IMR-90 (cell line): ENCODE results near the gene MRGPRX2. TPM values are rescaled to one million over a fixed set of nuclear protein-coding genes. Genes with fewer than 3 reads are reported as not detected.

Experiments used
- ATAC-seq: fragments of 200-7000 bp; cut with Tn5 transposase; 2 replicates; pipeline ENCODE4 v1.9.1; 2020; ENCODE audit warnings: low read depth, mild to moderate bottlenecking, moderate library complexity
- BruUV-seq: library from RNA; stranded (reverse); fragments of 400-500 nt; replicated peaks from 2 replicates; lab custom pipeline; 2021; lab: Mats Ljungman, UMichigan
- CTCF ChIA-PET: fragments of 300-600 bp; formaldehyde crosslinking; extraction: SDS; loops from one replicate; lab custom pipeline; 2021; ENCODE audit warnings: antibody characterized with exemption; lab: Yijun Ruan, JAX
- POLR2A ChIA-PET: fragments of 300-600 bp; sonication (Branson Sonifier 250); formaldehyde crosslinking; loops from one replicate; lab custom pipeline; 2022; ENCODE audit warnings: antibody characterized with exemption; ENCODE audit not compliant: unreplicated experiment; lab: Charles Lee
- DNase-seq: peaks from one replicate; pipeline ENCODE4 v3.0.0; 2013
- H2AFZ ChIP-seq: replicated peaks from 2 replicates; pipeline ENCODE3; 2013; ENCODE audit warnings: low read length, mild to moderate bottlenecking; ENCODE audit not compliant: poor library complexity
- H2AK5ac ChIP-seq: 2 replicates; pipeline ENCODE4 v1.6.1; 2013; ENCODE audit warnings: low read depth, low read length, inconsistent platforms
- H2AK9ac ChIP-seq: replicated peaks from 2 replicates; pipeline ENCODE3; 2013; ENCODE audit warnings: mild to moderate bottlenecking, low read depth, low read length, moderate library complexity; ENCODE audit not compliant: poor library complexity
- H2BK120ac ChIP-seq: 2 replicates; pipeline ENCODE4 v1.6.1; 2013; ENCODE audit warnings: low read depth, low read length, inconsistent platforms
- H2BK15ac ChIP-seq: 3 replicates; pipeline ENCODE4 v1.6.1; 2013; ENCODE audit warnings: low read depth, low read length, inconsistent platforms
- H2BK20ac ChIP-seq: 2 replicates; pipeline ENCODE4 v1.6.1; 2013; ENCODE audit warnings: low read depth, mild to moderate bottlenecking, inconsistent platforms, low read length, moderate library complexity
- H2BK5ac ChIP-seq: 2 replicates; pipeline ENCODE4 v1.6.1; 2013; ENCODE audit warnings: mild to moderate bottlenecking, low read depth, low read length, inconsistent platforms; ENCODE audit not compliant: poor library complexity, severe bottlenecking
- H3K14ac ChIP-seq: replicated peaks from 2 replicates; pipeline ENCODE4 v1.6.1; 2013; ENCODE audit warnings: low read depth, low read length, inconsistent platforms
- H3K18ac ChIP-seq: 2 replicates; pipeline ENCODE4 v1.6.1; 2013; ENCODE audit warnings: low read depth, low read length, control low read depth
- H3K23ac ChIP-seq: 2 replicates; pipeline ENCODE4 v1.6.1; 2013; ENCODE audit warnings: low read depth, low read length, inconsistent platforms
- H3K27ac ChIP-seq: 2 replicates; pipeline ENCODE4 v1.5.1; 2013; ENCODE audit warnings: mild to moderate bottlenecking, control low read depth, low read length; ENCODE audit not compliant: insufficient read depth
- H3K27me3 ChIP-seq: 2 replicates; pipeline ENCODE4 v1.6.1; 2013; ENCODE audit warnings: low read length; ENCODE audit not compliant: control insufficient read depth, insufficient read depth
- H3K36me3 ChIP-seq: 2 replicates; pipeline ENCODE4 v1.6.1; 2013; ENCODE audit warnings: low read length, mixed read lengths; ENCODE audit not compliant: control insufficient read depth, insufficient read depth
- H3K4ac ChIP-seq: 2 replicates; pipeline ENCODE4 v1.6.1; 2013; ENCODE audit warnings: low read depth, low read length, inconsistent platforms
- H3K4me1 ChIP-seq: 2 replicates; pipeline ENCODE4 v1.6.1; 2013; ENCODE audit warnings: low read length, mixed read lengths; ENCODE audit not compliant: control insufficient read depth, insufficient read depth
- H3K4me2 ChIP-seq: 2 replicates; pipeline ENCODE4 v1.6.1; 2013; ENCODE audit warnings: low read depth, mild to moderate bottlenecking, control low read depth, low read length, moderate library complexity
- H3K4me3 ChIP-seq: 2 replicates; pipeline ENCODE4 v1.5.1; 2013; ENCODE audit warnings: low read depth, mild to moderate bottlenecking, control low read depth, low read length, moderate library complexity; ENCODE audit not compliant: insufficient read depth
- H3K56ac ChIP-seq: 2 replicates; pipeline ENCODE4 v1.6.1; 2013; ENCODE audit warnings: low read length, inconsistent platforms; ENCODE audit not compliant: insufficient read depth; ENCODE audit errors: extremely low read depth
- H3K79me1 ChIP-seq, 2 experiments: 2 replicates each; pipeline ENCODE4 v1.6.1; 2013; ENCODE audit warnings: low read length in 2 of 2, inconsistent platforms in 1 of 2, low read depth in 1 of 2
- H3K9ac ChIP-seq: 2 replicates; pipeline ENCODE4 v1.6.1; 2013; ENCODE audit warnings: low read depth, low read length, control low read depth
- H3K9me1 ChIP-seq: 2 replicates; pipeline ENCODE4 v1.6.1; 2013; ENCODE audit warnings: low read length, inconsistent platforms; ENCODE audit not compliant: insufficient read depth
- H3K9me3 ChIP-seq: 2 replicates; pipeline ENCODE4 v1.6.1; 2013; ENCODE audit warnings: low read length; ENCODE audit not compliant: control insufficient read depth, insufficient read depth
- H4K20me1 ChIP-seq: 2 replicates; pipeline ENCODE4 v1.6.1; 2013; ENCODE audit warnings: low read length, inconsistent platforms; ENCODE audit not compliant: insufficient read depth
- H4K5ac ChIP-seq: 2 replicates; pipeline ENCODE4 v1.6.1; 2013; ENCODE audit warnings: mild to moderate bottlenecking, low read depth, low read length, control low read depth
- H4K8ac ChIP-seq, 2 experiments: 2 replicates each; pipeline ENCODE4 v1.6.1; 2013; ENCODE audit warnings: low read depth in 2 of 2, low read length in 2 of 2, control low read depth in 1 of 2, inconsistent platforms in 1 of 2
- H4K91ac ChIP-seq: 2 replicates; pipeline ENCODE4 v1.6.1; 2013; ENCODE audit warnings: low read depth, low read length, inconsistent platforms; ENCODE audit not compliant: insufficient read depth
- CEBPB ChIP-seq: IDR thresholded peaks from 2 replicates; pipeline ENCODE4 v1.6.1; 2012; ENCODE audit warnings: low read depth, low read length, improper control_type of control experiment
- FOS ChIP-seq: fragments of 150-350 bp; IDR thresholded peaks from 2 replicates; pipeline ENCODE4 v1.6.1; 2016; ENCODE audit warnings: low read depth, low read length
- MAFK ChIP-seq: IDR thresholded peaks from 2 replicates; pipeline ENCODE4 v1.6.1; 2012; ENCODE audit warnings: low read depth, low read length, improper control_type of control experiment
- MAZ ChIP-seq: IDR thresholded peaks from 2 replicates; pipeline ENCODE4 v1.6.1; 2012; ENCODE audit warnings: low read depth, mild to moderate bottlenecking, low read length, improper control_type of control experiment, moderate library complexity, borderline replicate concordance
- MXI1 ChIP-seq: IDR thresholded peaks from 2 replicates; pipeline ENCODE4 v1.6.1; 2012; ENCODE audit warnings: low read depth, mild to moderate bottlenecking, low read length, moderate library complexity, borderline replicate concordance
- NFE2L2 ChIP-seq: fragments of 150-350 bp; IDR thresholded peaks from 2 replicates; pipeline ENCODE4 v1.6.1; 2016; ENCODE audit warnings: low read depth, mild to moderate bottlenecking, low read length
- RCOR1 ChIP-seq: IDR thresholded peaks from 2 replicates; pipeline ENCODE4 v1.6.1; 2012; ENCODE audit warnings: mild to moderate bottlenecking, low read length, improper control_type of control experiment; ENCODE audit not compliant: insufficient replicate concordance
- RFX5 ChIP-seq: IDR thresholded peaks from 2 replicates; pipeline ENCODE4 v1.8.0; 2012; ENCODE audit warnings: low read depth, mild to moderate bottlenecking, low read length, moderate library complexity
- SMC3 ChIP-seq: fragments of 150-350 bp; IDR thresholded peaks from 2 replicates; pipeline ENCODE4 v1.6.1; 2016; ENCODE audit warnings: low read depth, mild to moderate bottlenecking, antibody characterized with exemption, low read length, moderate library complexity
- WGBS, 2 experiments: methylation state at CpG; one replicate each; pipeline versions ENCODE4 v1.1.5 to v1.1.7; 2013; ENCODE audit warnings: missing lambda C conversion rate in 2 of 2; ENCODE audit not compliant: insufficient read length in 1 of 2; ENCODE audit errors: extremely low coverage in 2 of 2; 5-methylcytosine and 5-hydroxymethylcytosine counted together
- dilution Hi-C: fragments of 300-500 bp; cut with HindIII; formaldehyde crosslinking; loops from one replicate; pipeline ENCODE4 v1.14.3; 2018; ENCODE audit warnings: low sequenced_read_pairs; ENCODE audit not compliant: unreplicated experiment
- in situ Hi-C: fragments of 300-500 bp; cut with MboI; formaldehyde crosslinking; loops from 3 replicates; pipeline ENCODE4 v1.14.3; 2019; ENCODE audit warnings: low sequenced_read_pairs, inconsistent platforms, mixed read lengths
- intact Hi-C: fragments of 100-400 bp; cut with micrococcal nuclease; formaldehyde crosslinking; loops from 2 replicates; pipeline ENCODE4 v1.10.0; 2022
- polyA plus RNA-seq, 3 experiments: library from polyadenylated mRNA; depleted of rRNA; stranded (reverse); fragments of >200 nt; gene quantifications; 2 replicates each; pipeline ENCODE4 v1.2.3, GENCODE V29; 2012; ENCODE audit warnings: low replicate concordance in 1 of 3
- total RNA-seq: library from RNA; depleted of rRNA; stranded (reverse); fragments of >200 nt; gene quantifications from 2 replicates; pipeline ENCODE4 v1.2.3, GENCODE V29; 2012
- TF ChIP-seq, protein P1 (sequence below): conservative IDR thresholded peaks from 2 replicates; pipeline ENCODE4 v1.5.1; 2012; ENCODE audit warnings: mild to moderate bottlenecking, low read depth, low read length, improper control_type of control experiment
- TF ChIP-seq, protein P2 (sequence below): fragments of 150-350 bp; IDR thresholded peaks from 2 replicates; pipeline ENCODE4 v1.6.1; 2016; ENCODE audit warnings: low read depth, mild to moderate bottlenecking, low read length, moderate library complexity, borderline replicate concordance
- TF ChIP-seq, protein P3 (sequence below): fragments of 150-350 bp; IDR thresholded peaks from 2 replicates; pipeline ENCODE4 v1.6.1; 2017; ENCODE audit warnings: mild to moderate bottlenecking, antibody characterized with exemption, low read length, low read depth

Gene MRGPRX2
- total and polyA plus RNA-seq, 2 of the 4 experiments (the other 2 are of a cell fraction) = not detected

DNA sequence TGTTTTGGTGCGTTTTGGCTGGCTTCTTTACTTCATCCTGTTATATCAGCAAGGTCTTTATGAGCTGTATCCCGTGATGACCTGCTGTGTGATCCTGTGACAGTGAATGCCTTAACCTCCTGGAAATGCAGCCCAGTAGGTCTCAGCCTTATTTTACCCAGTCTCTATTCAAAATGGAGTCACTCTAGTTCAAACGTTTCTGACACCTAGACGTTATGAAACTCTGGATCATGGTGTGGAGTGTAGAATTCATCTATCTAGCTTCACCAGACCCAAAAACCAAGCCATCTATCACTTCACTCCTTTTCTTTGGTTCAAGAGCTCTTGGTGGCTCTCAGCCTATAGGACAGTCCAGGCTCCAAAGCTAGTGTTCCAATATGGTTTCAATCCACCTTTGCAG lies 28.3 kb upstream of the MRGPRX2 start:
- Histone ChIP-seq H4K20me1 (no peaks in the 10 kb centered on the region), H2BK5ac (no peak overlapping the region), H3K14ac (no peak overlapping the region), H3K4me1 (no peaks in the 10 kb centered on the region), H3K36me3 (no peaks in the 10 kb centered on the region), H3K9me3 (no peaks in the 10 kb centered on the region), H4K5ac (no peak overlapping the region), H4K91ac (no peak overlapping the region), H2AK9ac (no peak overlapping the region), H3K27me3 (peaks cover 4% of the 10 kb centered on the region), H3K79me1 (no peaks in the 10 kb centered on the region), H2AFZ (no peak overlapping the region), H3K4me2 (no peak overlapping the region), H3K4ac (no peak overlapping the region), H2BK15ac (no peak overlapping the region), H3K23ac (no peak overlapping the region), H3K56ac (no peak overlapping the region), H3K9me1 (no peaks in the 10 kb centered on the region), H3K4me3 (no peak overlapping the region), H3K18ac (no peak overlapping the region), H3K27ac (no peak overlapping the region), H2BK20ac (no peak overlapping the region), H2BK120ac (no peak overlapping the region), H4K8ac (no peak overlapping the region), H3K9ac (no peak overlapping the region), H2AK5ac (no peak overlapping the region)
- DNase-seq (no peak), ATAC-seq (no peak)
- in situ Hi-C loops (loop anchor here (25.0 kb wide), 1 partner anchor 674 kb away; no protein-coding TSS in a partner anchor), dilution Hi-C loops (no loop called here), intact Hi-C loops (no loop called here)
- no peak for TF ChIP-seq CEBPB
- TF ChIP-seq SMC3 = no peak
- TF ChIP-seq RFX5 = no peak
- no peak for TF ChIP-seq RCOR1
- TF ChIP-seq, protein P1, sequence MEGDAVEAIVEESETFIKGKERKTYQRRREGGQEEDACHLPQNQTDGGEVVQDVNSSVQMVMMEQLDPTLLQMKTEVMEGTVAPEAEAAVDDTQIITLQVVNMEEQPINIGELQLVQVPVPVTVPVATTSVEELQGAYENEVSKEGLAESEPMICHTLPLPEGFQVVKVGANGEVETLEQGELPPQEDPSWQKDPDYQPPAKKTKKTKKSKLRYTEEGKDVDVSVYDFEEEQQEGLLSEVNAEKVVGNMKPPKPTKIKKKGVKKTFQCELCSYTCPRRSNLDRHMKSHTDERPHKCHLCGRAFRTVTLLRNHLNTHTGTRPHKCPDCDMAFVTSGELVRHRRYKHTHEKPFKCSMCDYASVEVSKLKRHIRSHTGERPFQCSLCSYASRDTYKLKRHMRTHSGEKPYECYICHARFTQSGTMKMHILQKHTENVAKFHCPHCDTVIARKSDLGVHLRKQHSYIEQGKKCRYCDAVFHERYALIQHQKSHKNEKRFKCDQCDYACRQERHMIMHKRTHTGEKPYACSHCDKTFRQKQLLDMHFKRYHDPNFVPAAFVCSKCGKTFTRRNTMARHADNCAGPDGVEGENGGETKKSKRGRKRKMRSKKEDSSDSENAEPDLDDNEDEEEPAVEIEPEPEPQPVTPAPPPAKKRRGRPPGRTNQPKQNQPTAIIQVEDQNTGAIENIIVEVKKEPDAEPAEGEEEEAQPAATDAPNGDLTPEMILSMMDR = no peak
- no peak for TF ChIP-seq NFE2L2
- no peak for TF ChIP-seq FOS
- TF ChIP-seq, protein P2, sequence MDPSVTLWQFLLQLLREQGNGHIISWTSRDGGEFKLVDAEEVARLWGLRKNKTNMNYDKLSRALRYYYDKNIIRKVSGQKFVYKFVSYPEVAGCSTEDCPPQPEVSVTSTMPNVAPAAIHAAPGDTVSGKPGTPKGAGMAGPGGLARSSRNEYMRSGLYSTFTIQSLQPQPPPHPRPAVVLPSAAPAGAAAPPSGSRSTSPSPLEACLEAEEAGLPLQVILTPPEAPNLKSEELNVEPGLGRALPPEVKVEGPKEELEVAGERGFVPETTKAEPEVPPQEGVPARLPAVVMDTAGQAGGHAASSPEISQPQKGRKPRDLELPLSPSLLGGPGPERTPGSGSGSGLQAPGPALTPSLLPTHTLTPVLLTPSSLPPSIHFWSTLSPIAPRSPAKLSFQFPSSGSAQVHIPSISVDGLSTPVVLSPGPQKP = no peak
- TF ChIP-seq, protein P3, sequence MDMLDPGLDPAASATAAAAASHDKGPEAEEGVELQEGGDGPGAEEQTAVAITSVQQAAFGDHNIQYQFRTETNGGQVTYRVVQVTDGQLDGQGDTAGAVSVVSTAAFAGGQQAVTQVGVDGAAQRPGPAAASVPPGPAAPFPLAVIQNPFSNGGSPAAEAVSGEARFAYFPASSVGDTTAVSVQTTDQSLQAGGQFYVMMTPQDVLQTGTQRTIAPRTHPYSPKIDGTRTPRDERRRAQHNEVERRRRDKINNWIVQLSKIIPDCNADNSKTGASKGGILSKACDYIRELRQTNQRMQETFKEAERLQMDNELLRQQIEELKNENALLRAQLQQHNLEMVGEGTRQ = no peak
- TF ChIP-seq MAFK = no peak
- no peak for TF ChIP-seq MXI1
- TF ChIP-seq MAZ = no peak
- ChIA-PET POLR2A (no interaction called here), CTCF (interaction anchor here (0.6 to 2.1 kb wide), 3 partner anchors 9 to 17 kb away, joined by 3 to 8 read pairs (median 4); no protein-coding TSS in a partner anchor)
- WGBS, 2 experiments = no CpG with 5 or more reads among the region's 4 CpGs
- no TSS peak for BruUV-seq
